GM21528 (cell line): Measurements from ENCODE around the gene NEK9.

ENCODE experiments used
- ATAC-seq: cut with Tn5 transposase; IDR thresholded peaks from one replicate; pipeline ENCODE4 v1.9.1; 2021; ENCODE audit warnings: mild to moderate bottlenecking, moderate library complexity; ENCODE audit not compliant: unreplicated experiment, low FRiP score

NEK9 gene

GRCh38 chr14:75113932-75114539, 12.8 kb downstream of the NEK9 start:
- ATAC-seq, result no peak

- no peak for ATAC-seq
Measured at GRCh38 chr14:75109877-75110276, 17.0 kb downstream of the NEK9 start.

DNA sequence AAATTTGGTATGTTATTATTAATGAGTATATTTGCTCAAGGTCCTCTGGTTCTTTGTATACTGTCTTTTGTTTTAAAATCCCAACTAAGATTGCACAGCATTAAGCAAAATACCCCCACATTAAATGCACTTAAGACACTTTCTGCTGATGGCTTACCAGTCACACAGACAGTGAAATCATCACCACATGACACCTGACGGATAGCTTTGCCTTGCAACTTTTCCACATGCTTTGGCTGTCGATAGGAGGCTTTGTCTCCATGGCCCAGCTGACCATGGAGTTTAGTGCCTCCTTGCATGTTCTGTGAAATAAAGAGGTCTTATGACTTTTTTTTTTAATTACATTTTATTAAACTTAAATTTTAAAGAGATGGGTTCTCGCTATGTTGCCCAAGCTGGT, 19.7 kb downstream of the NEK9 start:
- ATAC-seq, result no peak

GRCh38 chr14:75101491-75101890, 25.4 kb downstream of the NEK9 start:
- no peak for ATAC-seq

DNA sequence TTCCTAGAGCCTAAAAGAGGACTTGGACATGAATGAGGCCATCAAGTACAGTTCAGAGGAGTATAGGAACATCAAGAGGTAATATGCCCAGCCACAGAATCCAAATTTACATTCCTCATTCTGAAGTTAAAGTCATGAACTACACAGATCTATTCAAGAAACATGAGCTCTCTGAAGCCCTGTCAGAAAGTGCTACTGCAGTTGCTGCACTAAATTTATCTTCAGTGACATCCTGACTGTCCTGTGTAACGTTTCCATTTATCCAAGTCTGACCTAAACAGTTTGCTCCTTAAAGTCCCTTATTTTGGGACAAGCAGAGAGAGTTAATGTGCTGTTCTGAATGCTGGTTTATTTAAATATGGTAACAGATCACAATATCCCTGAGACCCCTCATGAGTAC, 28.2 kb downstream of the NEK9 start:
- ATAC-seq, result no peak

GRCh38 chr14:75098212-75098611, 28.6 kb downstream of the NEK9 start:
- no peak for ATAC-seq

- ATAC-seq, result no peak
Measured at GRCh38 chr14:75096959-75097358, 29.9 kb downstream of the NEK9 start.

GRCh38 chr14:75095690-75096089, 31.2 kb downstream of the NEK9 start:
- no peak for ATAC-seq

GRCh38 chr14:75094896-75095295, 32.0 kb downstream of the NEK9 start:
- no peak for ATAC-seq

GRCh38 chr14:75092698-75093097, 34.1 kb downstream of the NEK9 start:
- ATAC-seq, result no peak

- ATAC-seq, result no peak
Measured at GRCh38 chr14:75091251-75091650, 35.6 kb downstream of the NEK9 start.

DNA sequence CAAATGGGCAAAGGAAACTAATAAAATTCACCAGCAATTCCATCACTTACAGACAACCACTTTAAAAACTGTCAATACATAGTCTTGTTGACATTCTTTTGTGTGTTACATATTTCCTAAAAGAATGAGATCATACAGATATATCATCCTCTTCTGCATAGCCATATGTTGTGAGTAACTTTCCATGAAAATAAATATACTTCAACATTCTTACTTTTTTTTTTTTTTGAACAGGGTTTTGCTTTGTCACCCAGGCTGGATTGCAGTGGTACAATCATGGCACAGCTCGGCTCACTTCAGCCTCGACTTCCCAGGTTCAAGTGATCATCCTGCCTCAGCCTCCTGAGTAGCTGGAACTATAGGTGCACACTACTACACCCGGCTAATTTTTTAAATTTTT, 36.5 kb downstream of the NEK9 start:
- no peak for ATAC-seq

DNA sequence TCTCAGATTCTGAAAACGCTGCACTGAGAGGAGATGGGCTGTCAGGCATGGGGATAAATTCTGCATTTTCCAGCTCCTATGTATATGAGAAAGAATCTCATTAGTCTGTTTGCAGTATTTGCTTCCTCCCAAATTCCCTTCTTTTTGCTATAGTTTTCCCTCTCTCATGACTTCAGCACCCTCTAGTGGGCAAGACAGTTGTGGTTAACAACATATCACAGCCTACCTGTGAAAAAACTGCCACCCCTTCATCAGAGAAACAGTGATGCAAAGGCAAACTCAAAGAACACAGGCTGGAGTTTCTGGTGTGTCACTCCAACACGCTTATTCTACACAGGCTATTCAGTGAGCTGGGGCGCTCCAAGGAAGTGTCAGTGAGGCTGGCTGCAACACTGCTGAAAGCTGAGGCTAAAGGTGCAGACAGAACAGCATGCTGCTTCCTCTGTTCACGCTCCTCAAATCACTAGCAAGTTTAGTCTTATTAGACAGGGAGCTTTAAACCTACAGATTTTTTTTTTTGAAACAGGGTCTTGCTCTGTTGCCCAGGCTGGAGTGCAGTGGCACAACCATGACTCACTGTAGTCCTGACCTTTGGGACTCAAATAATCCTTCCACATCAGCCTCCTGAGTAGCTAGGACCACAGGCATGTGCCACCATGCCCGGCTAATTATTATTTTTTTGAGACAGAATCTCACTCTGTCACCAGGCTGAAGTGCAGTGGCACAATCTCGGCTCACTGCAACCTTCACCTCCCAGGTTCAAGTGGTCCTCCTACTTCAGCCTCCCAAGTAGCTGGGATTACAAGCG, 38.1 kb downstream of the NEK9 start:
- no peak for ATAC-seq

DNA sequence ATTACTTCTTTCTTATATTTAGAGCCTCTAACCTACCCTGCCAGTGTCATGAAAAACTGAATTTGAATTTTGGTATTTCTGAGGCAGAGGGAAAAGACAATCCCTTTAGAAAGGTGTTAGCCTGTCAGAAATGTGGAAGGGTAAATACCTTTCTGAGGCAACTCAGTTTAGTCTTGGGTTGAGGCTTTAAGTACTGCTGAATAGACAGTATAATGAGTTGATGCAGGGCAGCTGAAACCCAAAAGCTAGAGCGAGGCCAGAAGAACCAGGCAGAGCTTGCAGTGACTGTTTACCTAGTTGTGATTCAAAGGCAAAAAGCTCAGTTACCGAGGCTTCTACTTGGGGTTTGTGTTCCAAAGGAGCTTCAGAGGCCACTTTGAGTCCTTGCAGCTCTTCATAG, 38.7 kb downstream of the NEK9 start:
- ATAC-seq, result no peak

DNA sequence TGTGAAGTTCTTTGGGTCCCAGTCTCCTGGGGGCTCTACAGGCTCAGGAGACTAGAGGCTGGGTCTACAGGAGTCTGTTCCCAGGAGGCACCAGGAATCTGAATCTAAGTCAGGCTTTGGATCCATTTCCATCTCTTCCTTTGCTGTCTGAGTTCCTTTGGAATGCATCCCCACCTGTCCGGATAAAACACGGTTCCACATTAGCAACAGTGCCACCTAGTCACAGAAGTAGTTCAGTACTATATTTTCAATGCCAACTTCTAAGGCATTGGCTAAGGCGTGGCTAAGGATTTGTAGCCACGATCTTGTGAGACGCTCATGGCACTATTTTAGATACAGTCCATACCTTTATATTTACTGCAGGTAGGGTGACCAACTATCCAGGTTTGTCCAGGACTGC, 42.3 kb downstream of the NEK9 start:
- no peak for ATAC-seq

DNA sequence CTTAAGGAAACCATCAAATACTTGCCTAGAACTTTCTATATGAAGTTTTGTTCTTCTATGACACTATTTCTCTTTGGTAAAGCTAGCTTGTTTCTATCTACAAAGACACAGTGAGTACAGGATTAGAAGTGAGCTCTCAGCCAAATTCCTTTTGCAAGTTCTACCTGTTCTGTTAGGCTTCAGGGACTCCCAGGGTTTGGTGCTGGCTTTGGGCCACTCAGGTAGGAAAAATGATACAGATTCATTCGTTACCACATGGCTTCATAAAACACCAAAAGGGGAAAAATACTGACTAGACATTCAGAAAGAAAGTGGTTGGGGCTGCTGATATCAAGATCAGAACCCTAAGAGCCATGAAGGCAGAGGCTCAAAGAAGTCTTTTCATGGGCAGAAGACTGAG, 43.6 kb downstream of the NEK9 start:
- no peak for ATAC-seq

GRCh38 chr14:75081660-75082229, 45.1 kb downstream of the NEK9 start:
- ATAC-seq, result no peak

- ATAC-seq, result no peak
Measured at GRCh38 chr14:75079521-75079920, 47.3 kb downstream of the NEK9 start.

DNA sequence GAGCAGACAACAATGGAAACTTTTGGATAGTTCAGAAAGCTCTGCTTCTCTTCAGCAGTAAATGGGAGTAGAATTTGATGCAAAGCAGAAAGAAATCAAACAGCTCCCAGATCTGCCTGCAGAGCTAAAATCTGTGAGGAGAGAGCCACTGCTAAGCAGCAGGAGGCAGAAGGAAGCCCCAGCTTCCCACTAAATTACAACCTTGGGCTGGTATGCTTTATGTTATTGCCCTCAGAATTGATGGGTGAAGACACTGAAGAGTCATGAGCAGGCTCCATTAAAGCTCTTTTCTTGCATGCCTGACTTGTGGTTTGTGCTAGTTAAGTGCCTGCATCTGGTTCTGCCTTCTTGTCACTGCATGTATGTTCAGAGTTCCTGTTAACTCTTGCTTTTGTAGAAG, 49.1 kb downstream of the NEK9 start:
- no peak for ATAC-seq

- no peak for ATAC-seq
Measured at GRCh38 chr14:75070383-75070782, 56.5 kb downstream of the NEK9 start.

GRCh38 chr14:75069811-75070145, 57.1 kb downstream of the NEK9 start:
- ATAC-seq, result no peak
